Nephron (organoid): Measurements from ENCODE around the gene TDG.

Source experiments
- H3K27ac Mint-ChIP-seq, 3 experiments: 2 replicates each; pipeline ENCODE4 v1.8.0; 2020; ENCODE audit warnings: mixed read lengths in 3 of 3, mild to moderate bottlenecking in 2 of 3, moderate library complexity in 1 of 3
- H3K27me3 Mint-ChIP-seq: 2 replicates; pipeline ENCODE4 v1.8.0; 2021; ENCODE audit warnings: low read depth, mild to moderate bottlenecking, moderate library complexity, mixed read lengths
- H3K36me3 Mint-ChIP-seq: 2 replicates; pipeline ENCODE4 v1.8.0; 2020; ENCODE audit warnings: low read depth, mixed read lengths
- H3K4me1 Mint-ChIP-seq: 2 replicates; pipeline ENCODE4 v1.8.0; 2020; ENCODE audit warnings: mixed read lengths
- H3K4me3 Mint-ChIP-seq, 3 experiments: 2 replicates each; pipeline ENCODE4 v1.8.0; 2020; ENCODE audit warnings: mild to moderate bottlenecking in 3 of 3, mixed read lengths in 3 of 3, moderate library complexity in 2 of 3
- H3K9me3 Mint-ChIP-seq: 2 replicates; pipeline ENCODE4 v1.8.0; 2020; ENCODE audit warnings: mixed read lengths
- TF ChIP-seq, protein P1 (sequence below), 3 experiments: fragments of 200-600 bp; sonication (generic); IDR thresholded peaks; one replicate each; pipeline ENCODE4 v1.5.0; 2021; ENCODE audit warnings: antibody characterized with exemption in 3 of 3; ENCODE audit not compliant: unreplicated experiment in 3 of 3

The TDG gene

DNA sequence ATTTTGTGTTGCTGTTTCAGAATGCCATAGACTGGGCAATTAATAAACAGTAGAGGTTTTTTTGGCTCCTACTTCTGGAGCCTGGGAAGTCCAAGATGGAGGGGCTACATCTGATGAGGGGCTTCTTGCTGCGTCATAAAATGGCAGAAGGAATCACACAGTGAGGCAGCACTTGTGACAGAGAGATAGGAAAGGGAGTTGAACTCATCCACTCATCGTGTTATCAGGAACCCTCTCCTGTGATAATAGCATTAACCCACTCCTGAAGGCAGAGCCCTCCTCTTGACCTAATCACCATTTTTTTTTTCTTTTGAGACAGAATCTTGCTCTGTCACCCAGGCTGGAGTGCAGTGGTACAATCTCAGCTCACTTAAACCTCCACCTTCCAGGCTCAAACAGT is 9.7 kb downstream of the TDG start:
- no peaks in the 10 kb centered on the region for H3K9me3 Mint-ChIP-seq
- no peaks in the 10 kb centered on the region for H3K27me3 Mint-ChIP-seq
- TF ChIP-seq, protein P1, sequence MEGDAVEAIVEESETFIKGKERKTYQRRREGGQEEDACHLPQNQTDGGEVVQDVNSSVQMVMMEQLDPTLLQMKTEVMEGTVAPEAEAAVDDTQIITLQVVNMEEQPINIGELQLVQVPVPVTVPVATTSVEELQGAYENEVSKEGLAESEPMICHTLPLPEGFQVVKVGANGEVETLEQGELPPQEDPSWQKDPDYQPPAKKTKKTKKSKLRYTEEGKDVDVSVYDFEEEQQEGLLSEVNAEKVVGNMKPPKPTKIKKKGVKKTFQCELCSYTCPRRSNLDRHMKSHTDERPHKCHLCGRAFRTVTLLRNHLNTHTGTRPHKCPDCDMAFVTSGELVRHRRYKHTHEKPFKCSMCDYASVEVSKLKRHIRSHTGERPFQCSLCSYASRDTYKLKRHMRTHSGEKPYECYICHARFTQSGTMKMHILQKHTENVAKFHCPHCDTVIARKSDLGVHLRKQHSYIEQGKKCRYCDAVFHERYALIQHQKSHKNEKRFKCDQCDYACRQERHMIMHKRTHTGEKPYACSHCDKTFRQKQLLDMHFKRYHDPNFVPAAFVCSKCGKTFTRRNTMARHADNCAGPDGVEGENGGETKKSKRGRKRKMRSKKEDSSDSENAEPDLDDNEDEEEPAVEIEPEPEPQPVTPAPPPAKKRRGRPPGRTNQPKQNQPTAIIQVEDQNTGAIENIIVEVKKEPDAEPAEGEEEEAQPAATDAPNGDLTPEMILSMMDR (IDR thresholded peaks at IDR 0.05; ENCODE audit: unreplicated experiment in 3 of 3), result no peak
- no peak overlapping the region for H3K27ac Mint-ChIP-seq
- no peak overlapping the region for H3K4me3 Mint-ChIP-seq
- H3K36me3 Mint-ChIP-seq, result peaks cover 45% of the 10 kb centered on the region
- peaks cover 6% of the 10 kb centered on the region for H3K4me1 Mint-ChIP-seq

DNA sequence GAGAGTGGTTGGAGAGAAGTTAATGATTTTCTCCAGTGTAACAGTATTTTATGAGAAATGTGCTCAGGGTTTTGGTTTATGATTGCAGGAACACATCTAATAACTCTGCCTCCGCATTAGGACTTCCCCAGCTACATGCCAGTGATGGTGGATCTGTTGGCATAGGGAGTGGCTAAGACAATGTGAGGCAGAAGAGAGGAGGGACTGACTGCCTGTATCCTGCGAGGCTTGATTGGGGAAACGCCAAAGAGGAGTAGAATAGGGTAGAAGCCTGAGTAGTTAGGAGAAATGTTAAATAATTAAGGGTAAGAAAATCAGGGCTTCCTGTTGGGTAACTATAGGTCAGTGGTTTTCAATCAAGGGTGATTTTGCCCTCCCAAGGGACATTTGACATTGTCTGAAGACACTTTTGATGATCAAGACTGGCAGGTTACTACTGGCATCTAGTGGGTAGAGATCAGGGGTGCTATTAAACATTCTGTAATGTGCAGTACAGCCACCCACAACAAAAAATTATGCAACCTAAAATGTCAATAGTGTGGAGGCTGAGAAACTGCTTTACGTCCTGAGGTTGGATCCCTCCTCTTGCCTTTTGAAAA is 12.8 kb downstream of the TDG start:
- Mint-ChIP-seq H3K36me3 (peaks cover 71% of the 10 kb centered on the region), H3K4me3 (no peak overlapping the region)

DNA sequence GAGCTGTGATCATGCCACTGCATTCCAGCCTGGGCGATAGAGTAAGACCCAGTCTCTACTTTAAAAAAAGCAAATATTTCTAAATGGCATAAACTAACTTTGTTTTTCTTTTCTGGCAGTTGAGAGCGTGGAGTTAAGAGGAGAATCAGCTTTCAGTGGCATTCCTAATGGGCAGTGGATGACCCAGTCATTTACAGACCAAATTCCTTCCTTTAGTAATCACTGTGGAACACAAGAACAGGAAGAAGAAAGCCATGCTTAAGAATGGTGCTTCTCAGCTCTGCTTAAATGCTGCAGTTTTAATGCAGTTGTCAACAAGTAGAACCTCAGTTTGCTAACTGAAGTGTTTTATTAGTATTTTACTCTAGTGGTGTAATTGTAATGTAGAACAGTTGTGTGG is 21.2 kb downstream of the TDG start:
- Mint-ChIP-seq H3K4me1 (no peaks in the 10 kb centered on the region), H3K27ac (peak overlapping the region in 1 of 3 experiments; percentile 42), H3K9me3 (no peaks in the 10 kb centered on the region), H3K36me3 (peaks cover 51% of the 10 kb centered on the region), H3K27me3 (no peaks in the 10 kb centered on the region), H3K4me3 (no peak overlapping the region)
- TF ChIP-seq, protein P1 (IDR thresholded peaks at IDR 0.05; ENCODE audit: unreplicated experiment in 3 of 3), result no peak

More for the DNA sequence above, 12.8 kb downstream of the TDG start:
- Mint-ChIP-seq H3K27me3 (no peaks in the 10 kb centered on the region), H3K4me1 (no peaks in the 10 kb centered on the region), H3K9me3 (no peaks in the 10 kb centered on the region), H3K27ac (no peak overlapping the region)
- TF ChIP-seq, protein P1 (IDR thresholded peaks at IDR 0.05; ENCODE audit: unreplicated experiment in 3 of 3), result no peak

DNA sequence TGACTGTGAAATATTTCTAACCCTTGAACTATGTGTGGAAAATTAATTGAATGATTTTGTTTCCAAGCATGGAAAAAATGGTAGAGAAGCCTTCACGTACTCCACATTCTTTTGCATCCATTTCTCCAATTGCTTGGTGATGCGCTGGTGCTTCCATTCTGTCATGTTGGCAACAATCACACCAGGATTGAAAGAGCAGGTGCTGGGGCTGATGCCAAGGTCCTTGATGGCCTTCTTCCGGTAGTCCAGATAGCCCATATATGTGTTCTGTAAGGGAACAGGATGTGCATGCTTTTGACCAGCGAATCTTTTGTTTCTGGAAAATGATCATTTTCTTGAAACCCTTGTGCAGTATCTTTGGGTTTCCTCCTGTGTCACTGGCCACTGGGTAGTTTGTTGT is 28.6 kb downstream of the TDG start:
- no peak overlapping the region for H3K4me3 Mint-ChIP-seq
- TF ChIP-seq, protein P1 (IDR thresholded peaks at IDR 0.05; ENCODE audit: unreplicated experiment in 3 of 3), result no peak
- peaks cover 19% of the 10 kb centered on the region for H3K4me1 Mint-ChIP-seq
- no peaks in the 10 kb centered on the region for H3K9me3 Mint-ChIP-seq
- peaks cover 6% of the 10 kb centered on the region for H3K36me3 Mint-ChIP-seq
- H3K27me3 Mint-ChIP-seq, result no peaks in the 10 kb centered on the region
- H3K27ac Mint-ChIP-seq, result no peak overlapping the region

DNA sequence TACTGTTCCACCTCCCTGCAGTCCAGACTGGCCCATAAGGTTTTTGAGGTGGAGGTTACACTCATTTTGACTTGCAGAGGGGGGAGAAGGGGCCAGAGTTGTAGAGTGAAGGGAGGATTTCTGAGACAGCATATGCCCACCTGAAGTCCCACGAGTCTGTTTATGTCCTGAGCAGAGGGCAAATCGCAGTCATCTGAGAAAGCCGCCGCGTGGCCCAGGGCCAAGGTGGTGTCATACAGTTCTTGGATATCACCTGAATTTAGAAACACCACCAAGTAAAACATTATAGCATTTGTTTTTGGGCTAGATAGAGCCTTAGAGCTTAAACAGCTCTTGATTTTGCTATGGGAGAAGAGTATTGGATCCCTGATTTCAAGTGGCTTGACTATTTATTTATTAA is 30.9 kb downstream of the TDG start:
- H3K9me3 Mint-ChIP-seq, result no peaks in the 10 kb centered on the region
- H3K27ac Mint-ChIP-seq, result no peak overlapping the region
- peaks cover 4% of the 10 kb centered on the region for H3K36me3 Mint-ChIP-seq
- no peaks in the 10 kb centered on the region for H3K27me3 Mint-ChIP-seq
- no peak overlapping the region for H3K4me3 Mint-ChIP-seq
- H3K4me1 Mint-ChIP-seq, result peaks cover 34% of the 10 kb centered on the region
- TF ChIP-seq, protein P1 (IDR thresholded peaks at IDR 0.05; ENCODE audit: unreplicated experiment in 3 of 3), result no peak

DNA sequence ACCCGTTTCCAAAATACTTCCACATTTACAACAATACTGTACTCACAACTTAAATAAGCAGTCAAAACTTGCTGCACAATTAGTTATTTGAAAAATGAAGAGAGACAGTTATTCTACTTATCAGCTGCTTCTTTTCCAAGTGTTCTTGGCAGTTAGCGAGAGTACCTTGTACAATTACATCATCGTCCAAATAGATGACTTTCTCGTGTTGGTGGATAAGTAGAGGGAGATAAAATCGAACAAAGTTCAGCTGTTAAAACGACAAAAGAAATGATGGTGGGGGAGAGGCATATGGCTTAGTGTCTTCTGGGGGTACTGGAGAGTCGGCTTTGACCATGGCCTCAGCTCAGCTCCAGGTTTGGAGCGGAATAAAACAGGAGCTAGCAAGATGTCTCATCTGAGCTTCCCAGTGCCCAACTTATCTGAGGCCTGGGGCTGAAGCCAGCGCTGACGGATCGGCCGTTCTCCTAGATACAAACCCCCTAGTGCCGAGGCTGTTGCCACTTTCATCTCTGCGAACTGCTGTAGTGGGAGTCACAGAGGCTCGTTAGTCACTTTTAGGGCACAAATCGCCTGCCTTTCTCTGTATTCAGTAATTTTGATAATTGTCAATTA is 31.7 kb downstream of the TDG start:
- peak overlapping the region in 2 of 3 experiments; percentile 58 to 72 for H3K27ac Mint-ChIP-seq
- peaks cover 34% of the 10 kb centered on the region for H3K4me1 Mint-ChIP-seq
- no peaks in the 10 kb centered on the region for H3K27me3 Mint-ChIP-seq
- peak overlapping the region in 2 of 3 experiments; percentile 4 to 19 for H3K4me3 Mint-ChIP-seq
- H3K36me3 Mint-ChIP-seq, result peaks cover 4% of the 10 kb centered on the region
- H3K9me3 Mint-ChIP-seq, result no peaks in the 10 kb centered on the region
- TF ChIP-seq, protein P1 (IDR thresholded peaks at IDR 0.05; ENCODE audit: unreplicated experiment in 3 of 3), result no peak
